Measurements from ENCODE around the gene DSCAM. TPM values are rescaled to one million over a fixed set of nuclear protein-coding genes. Genes with fewer than 3 reads are reported as not detected.

Gene DSCAM
- total RNA-seq, 4 donors from 2014 or later = 0.17 TPM; not detected in 3

DNA sequence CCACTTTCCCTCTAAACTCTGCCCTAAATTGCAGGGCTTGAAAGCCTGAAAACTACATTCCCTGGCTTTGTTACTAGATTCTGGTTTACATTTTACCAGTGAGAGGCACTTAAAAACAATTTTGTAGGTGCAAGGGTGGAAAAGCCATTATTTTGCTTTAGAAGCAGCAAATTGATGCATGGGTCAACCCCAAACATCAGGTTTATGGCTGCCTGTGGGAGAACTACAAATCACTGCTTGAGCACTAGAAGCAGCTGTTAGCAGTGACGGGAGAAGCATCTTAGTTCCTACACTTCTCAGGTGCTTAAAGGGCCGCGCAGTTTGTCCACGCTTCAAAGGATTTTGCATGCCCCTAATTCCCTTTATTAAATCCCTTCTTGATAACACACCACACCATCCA lies 562.5 kb downstream of the DSCAM start:
- TF ChIP-seq, protein P1, sequence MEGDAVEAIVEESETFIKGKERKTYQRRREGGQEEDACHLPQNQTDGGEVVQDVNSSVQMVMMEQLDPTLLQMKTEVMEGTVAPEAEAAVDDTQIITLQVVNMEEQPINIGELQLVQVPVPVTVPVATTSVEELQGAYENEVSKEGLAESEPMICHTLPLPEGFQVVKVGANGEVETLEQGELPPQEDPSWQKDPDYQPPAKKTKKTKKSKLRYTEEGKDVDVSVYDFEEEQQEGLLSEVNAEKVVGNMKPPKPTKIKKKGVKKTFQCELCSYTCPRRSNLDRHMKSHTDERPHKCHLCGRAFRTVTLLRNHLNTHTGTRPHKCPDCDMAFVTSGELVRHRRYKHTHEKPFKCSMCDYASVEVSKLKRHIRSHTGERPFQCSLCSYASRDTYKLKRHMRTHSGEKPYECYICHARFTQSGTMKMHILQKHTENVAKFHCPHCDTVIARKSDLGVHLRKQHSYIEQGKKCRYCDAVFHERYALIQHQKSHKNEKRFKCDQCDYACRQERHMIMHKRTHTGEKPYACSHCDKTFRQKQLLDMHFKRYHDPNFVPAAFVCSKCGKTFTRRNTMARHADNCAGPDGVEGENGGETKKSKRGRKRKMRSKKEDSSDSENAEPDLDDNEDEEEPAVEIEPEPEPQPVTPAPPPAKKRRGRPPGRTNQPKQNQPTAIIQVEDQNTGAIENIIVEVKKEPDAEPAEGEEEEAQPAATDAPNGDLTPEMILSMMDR (IDR thresholded peaks at IDR 0.05; ENCODE audit: low read depth) = no peak

DNA sequence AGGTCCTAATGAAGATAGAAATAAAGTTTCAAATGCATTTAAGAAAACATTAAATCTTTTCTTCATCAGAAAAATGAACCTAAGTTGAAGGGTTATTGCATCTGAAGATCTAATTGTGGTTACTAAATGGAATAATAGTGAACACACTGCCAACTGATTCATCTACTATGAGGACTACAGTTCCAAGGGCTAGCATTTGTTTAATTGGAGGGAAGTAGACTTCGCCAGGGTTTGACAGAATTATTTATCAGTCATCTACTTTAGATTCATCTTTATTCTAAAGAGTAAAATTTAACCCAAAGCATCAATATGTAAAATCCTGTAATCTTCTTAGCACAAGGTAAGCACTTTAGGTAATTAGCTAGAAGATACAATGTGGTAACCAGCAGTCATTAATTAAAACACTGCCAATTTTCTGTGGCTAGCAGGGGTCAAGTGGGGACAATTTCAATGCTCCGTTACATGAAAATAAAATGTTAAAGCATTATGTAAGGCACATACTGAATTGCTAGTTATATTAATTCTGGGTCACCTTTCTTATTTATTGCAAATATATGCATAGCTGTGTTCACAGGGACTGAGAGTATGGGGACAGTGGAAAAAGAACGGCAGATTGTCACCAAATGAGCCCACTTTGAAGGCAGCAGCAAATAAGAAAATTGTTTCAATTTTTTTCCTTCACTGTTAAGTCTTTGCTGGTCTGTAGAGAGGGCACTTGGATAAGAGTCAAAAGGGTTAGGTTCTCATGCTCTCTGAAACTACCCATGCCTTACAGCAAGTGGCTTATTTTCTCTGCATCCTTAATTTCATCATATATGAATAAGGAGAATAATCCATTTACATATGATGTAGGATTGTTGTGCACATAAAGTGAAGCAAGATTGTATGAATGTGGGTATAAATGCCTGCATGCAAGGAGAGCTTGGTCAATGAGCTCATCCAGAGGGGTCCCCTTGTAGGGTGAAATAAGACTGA lies 563.8 kb downstream of the DSCAM start:
- TF ChIP-seq, protein P1 (IDR thresholded peaks at IDR 0.05; ENCODE audit: low read depth) = no peak

DNA sequence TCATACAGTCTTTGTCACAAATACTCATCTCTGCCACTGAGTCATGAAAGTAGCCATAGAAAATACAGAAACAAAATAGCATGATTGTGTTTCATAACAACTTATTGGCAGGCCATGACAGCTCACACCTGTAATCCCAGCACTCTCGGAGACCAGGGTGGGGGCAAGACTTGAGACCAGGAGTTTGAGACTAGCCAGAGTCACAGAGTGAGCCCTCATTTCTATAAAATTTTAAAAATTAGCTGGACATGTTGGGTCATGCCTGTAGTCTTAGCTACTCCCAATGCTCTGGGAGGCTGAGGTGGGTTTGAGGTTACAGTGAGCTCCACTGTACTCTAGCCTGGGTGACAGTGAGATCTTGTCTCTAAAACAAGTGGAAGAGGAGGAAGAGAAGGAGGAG lies 568.6 kb downstream of the DSCAM start:
- TF ChIP-seq, protein P1 (IDR thresholded peaks at IDR 0.05; ENCODE audit: low read depth) = no peak

DNA sequence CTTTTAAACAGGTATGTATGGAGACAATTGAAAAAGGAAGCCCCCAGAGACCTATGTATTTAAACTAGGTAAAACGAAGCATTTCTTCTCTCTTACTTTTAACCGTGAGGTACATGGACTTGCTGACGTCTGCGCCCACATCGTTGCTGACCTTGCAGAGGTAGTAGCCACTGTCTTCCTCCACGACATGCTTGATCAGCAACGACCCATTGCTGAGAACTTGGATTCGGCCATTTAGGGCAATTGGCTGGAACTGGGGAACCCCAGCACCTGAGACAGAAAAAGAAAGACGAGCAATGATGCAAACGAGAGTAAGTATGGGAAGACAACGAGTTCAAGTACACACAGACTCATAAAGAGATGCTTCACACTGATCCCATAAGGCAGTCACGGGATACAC lies 571.0 kb downstream of the DSCAM start:
- TF ChIP-seq, protein P1 (IDR thresholded peaks at IDR 0.05; ENCODE audit: low read depth) = no peak

DNA sequence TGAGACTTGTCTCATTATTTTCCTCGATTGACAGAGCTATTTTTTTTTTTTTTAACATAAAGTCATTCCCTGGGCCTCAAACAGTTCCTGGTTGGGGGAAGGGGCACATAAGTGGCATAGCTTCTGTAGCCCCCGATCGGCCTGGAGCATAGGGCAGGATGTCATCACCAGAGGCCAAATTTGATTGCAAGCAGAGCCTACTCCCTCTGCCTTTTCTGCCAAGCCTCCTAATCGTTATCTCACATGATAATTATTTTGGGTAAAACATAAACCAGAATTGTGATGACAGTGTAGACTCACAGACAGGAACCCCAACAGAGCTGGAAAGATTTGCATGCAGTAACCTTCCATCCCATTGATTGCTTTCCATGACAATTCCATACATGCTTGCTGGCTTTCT lies 574.9 kb downstream of the DSCAM start:
- TF ChIP-seq, protein P1 (IDR thresholded peaks at IDR 0.05; ENCODE audit: low read depth) = no peak

DNA sequence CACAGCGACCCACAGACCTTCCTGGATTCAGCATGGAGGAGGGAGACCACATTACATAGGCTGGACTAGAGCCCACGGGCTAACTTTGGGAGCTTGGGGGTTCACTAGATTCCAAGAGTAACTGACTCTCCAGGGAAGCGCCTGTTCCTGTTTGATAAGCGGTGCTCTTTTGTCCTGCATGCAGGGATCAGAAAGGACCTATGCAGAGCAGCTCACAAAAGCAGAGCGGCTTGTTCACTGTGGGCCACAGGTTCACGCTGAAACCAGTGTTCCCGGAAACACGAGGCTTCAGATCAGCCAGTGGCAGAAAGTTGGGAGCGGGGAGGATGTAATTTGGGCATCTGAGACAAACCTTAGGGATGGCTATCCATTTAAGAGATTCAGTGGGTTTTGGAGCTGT lies 575.8 kb downstream of the DSCAM start:
- TF ChIP-seq, protein P1 (IDR thresholded peaks at IDR 0.05; ENCODE audit: low read depth) = no peak

DNA sequence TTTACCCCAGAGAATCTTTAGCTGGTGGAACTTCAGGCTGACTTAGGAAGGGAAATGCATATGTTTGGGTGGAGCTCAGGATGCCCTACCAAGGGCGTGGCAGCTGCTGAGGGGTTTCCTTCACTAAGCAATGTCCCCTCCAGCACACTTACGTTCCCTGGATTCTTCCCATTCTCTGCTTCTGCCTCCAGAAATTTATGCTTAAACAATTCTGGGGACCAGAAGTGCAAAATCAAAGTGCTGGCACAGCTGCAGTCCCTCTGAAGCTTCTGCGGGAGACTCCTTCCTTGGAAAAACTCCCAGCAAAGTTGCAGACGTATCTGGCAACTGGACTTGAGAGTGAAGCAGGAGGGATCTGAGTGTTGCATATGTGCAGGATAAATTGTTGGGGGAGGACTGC lies 576.9 kb downstream of the DSCAM start:
- TF ChIP-seq, protein P1 (IDR thresholded peaks at IDR 0.05; ENCODE audit: low read depth) = no peak
